Prostate gland (tissue), 2 donors: ENCODE results near the gene RBM14. TPM values are rescaled to one million over a fixed set of nuclear protein-coding genes. Genes with fewer than 3 reads are reported as not detected.

Experiments
- DNase-seq: peaks from one replicate; pipeline ENCODE4 v3.0.0-alpha.2; 2019; ENCODE audit warnings: low spot score
- H3K27ac ChIP-seq, 2 donors: fragments of 200-600 bp; sonication (generic); 2 replicates each; pipeline ENCODE4 v1.5.1; 2017 to 2019
- H3K27me3 ChIP-seq: fragments of 200-600 bp; sonication (generic); replicated peaks from 2 replicates; pipeline ENCODE4 v1.5.1; 2019; ENCODE audit not compliant: insufficient read depth
- H3K36me3 ChIP-seq, 2 donors: fragments of 200-600 bp; sonication (generic); 1 replicate in 1 of 2; 2 replicates in 1 of 2; pipeline versions ENCODE4 v1.5.1 to v1.8.1; 2017 to 2019
- H3K4me1 ChIP-seq: fragments of 200-600 bp; sonication (generic); replicated peaks from 2 replicates; pipeline ENCODE4 v1.5.1; 2019
- H3K4me3 ChIP-seq, 2 donors: fragments of 200-600 bp; sonication (generic); 2 replicates each; pipeline ENCODE4 v1.5.1; 2017 to 2019
- H3K9me3 ChIP-seq: fragments of 200-600 bp; sonication (generic); 2 replicates; pipeline ENCODE4 v1.5.1; 2017
- CTCF ChIP-seq, 4 experiments: fragments of 200-600 bp in 2 of 4; fragments of 450-650 bp in 2 of 4; sonication (generic) in 2 of 4; IDR thresholded peaks; 1 replicate in 3 of 4; 2 replicates in 1 of 4; pipeline ENCODE4 v1.5.1; 2016 to 2019; ENCODE audit warnings: antibody characterized with exemption in 4 of 4, mild to moderate bottlenecking in 2 of 4, moderate library complexity in 2 of 4
- POLR2A ChIP-seq: fragments of 450-650 bp; IDR thresholded peaks from one replicate; pipeline ENCODE4 v1.6.1; 2016; ENCODE audit warnings: antibody characterized with exemption, mild to moderate bottlenecking
- POLR2AphosphoS5 ChIP-seq: sonication (generic); formaldehyde crosslinking; IDR thresholded peaks from one replicate; pipeline ENCODE4 v1.6.1; 2017; ENCODE audit warnings: antibody characterized with exemption
- WGBS: methylation state at CpG from one replicate; pipeline ENCODE4 v1.1.5; 2018; 5-methylcytosine and 5-hydroxymethylcytosine counted together
- intact Hi-C: fragments of 100-400 bp; cut with DNase I; formaldehyde crosslinking; loops from one replicate; pipeline ENCODE4 v1.14.2; 2022
- total RNA-seq, 2 donors: library from RNA; depleted of rRNA; stranded (reverse); fragments of >200 nt; gene quantifications; one replicate each; pipeline ENCODE4 v1.1.0, GENCODE V29; 2016

RBM14 gene
- total RNA-seq, 2 donors from 2014 or later = 45.9 to 98.8 TPM

- peaks cover 4% of the 10 kb centered on the region for H3K4me1 ChIP-seq
- intact Hi-C loops = no loop called here
- TF ChIP-seq CTCF (IDR thresholded peaks at IDR 0.05) (no peak), POLR2A (no peak), POLR2AphosphoS5 (no peak)
- DNase-seq = no peak
- H3K27ac ChIP-seq = no peak overlapping the region
- H3K27me3 ChIP-seq = no peaks in the 10 kb centered on the region
- WGBS = 77% methylated on average over 5 of the region's 5 CpGs
- H3K9me3 ChIP-seq = no peaks in the 10 kb centered on the region
- no peaks in the 10 kb centered on the region for H3K36me3 ChIP-seq
- H3K4me3 ChIP-seq = no peak overlapping the region
Observed at GRCh38 chr11:66649903-66650302, 33.5 kb downstream of the RBM14 start.

GRCh38 chr11:66651016-66651415 lies 34.6 kb downstream of the RBM14 start:
- Histone ChIP-seq H3K4me3 (no peak overlapping the region), H3K9me3 (no peaks in the 10 kb centered on the region), H3K27me3 (no peaks in the 10 kb centered on the region), H3K27ac (no peak overlapping the region), H3K36me3 (no peaks in the 10 kb centered on the region), H3K4me1 (no peaks in the 10 kb centered on the region)
- intact Hi-C loops = no loop called here
- DNase-seq = no peak
- WGBS = 97% methylated on average over 2 of the region's 2 CpGs
- TF ChIP-seq CTCF (IDR thresholded peaks at IDR 0.05) (no peak), POLR2AphosphoS5 (no peak), POLR2A (no peak)

GRCh38 chr11:66652651-66653050 lies 36.2 kb downstream of the RBM14 start:
- no peak for TF ChIP-seq POLR2AphosphoS5
- no peak for TF ChIP-seq POLR2A
- no peak for TF ChIP-seq CTCF (IDR thresholded peaks at IDR 0.05)
- Histone ChIP-seq H3K4me1 (no peaks in the 10 kb centered on the region), H3K27ac (no peak overlapping the region), H3K27me3 (no peaks in the 10 kb centered on the region), H3K9me3 (no peaks in the 10 kb centered on the region), H3K36me3 (no peaks in the 10 kb centered on the region), H3K4me3 (no peak overlapping the region)
- intact Hi-C loops = no loop called here
- DNase-seq = no peak
- WGBS = 91% methylated on average over 7 of the region's 7 CpGs

GRCh38 chr11:66653123-66653522 lies 36.7 kb downstream of the RBM14 start:
- TF ChIP-seq POLR2A (no peak), CTCF (IDR thresholded peaks at IDR 0.05) (no peak), POLR2AphosphoS5 (no peak)
- Histone ChIP-seq H3K36me3 (no peaks in the 10 kb centered on the region), H3K27me3 (no peaks in the 10 kb centered on the region), H3K4me1 (no peaks in the 10 kb centered on the region), H3K27ac (no peak overlapping the region), H3K9me3 (no peaks in the 10 kb centered on the region), H3K4me3 (no peak overlapping the region)
- 96% methylated on average over 6 of the region's 6 CpGs for WGBS
- DNase-seq = no peak
- intact Hi-C loops = no loop called here

GRCh38 chr11:66659763-66660162 lies 43.3 kb downstream of the RBM14 start:
- 55% methylated on average over 2 of the region's 2 CpGs for WGBS
- Histone ChIP-seq H3K27me3 (no peaks in the 10 kb centered on the region), H3K4me1 (no peaks in the 10 kb centered on the region), H3K9me3 (no peaks in the 10 kb centered on the region), H3K36me3 (peaks cover 0 to under 1% of the 10 kb centered on the region in 2 donors), H3K4me3 (no peak overlapping the region), H3K27ac (no peak overlapping the region)
- intact Hi-C loops = no loop called here
- TF ChIP-seq POLR2AphosphoS5 = no peak
- no peak for DNase-seq
